Measurements from ENCODE around the gene DEPDC4.
A peak's percentile ranks its signal among the peaks of the same experiment; 100 is the strongest.
"Not testable (repeated sequence)": the region's sequence is repeated elsewhere in the genome, so short reads cannot be mapped to it uniquely, and the experiment has no call there.

DEPDC4 gene

GRCh38 chr12:100266835-100267602 lies at the start of gene DEPDC4, which contains the start of gene SCYL2:
Gene DEPDC4 (minus strand): TSS chr12:100267079. CDS start chr12:100267076, 3 bp downstream.
Gene SCYL2 (plus strand): TSS chr12:100267177. CDS start chr12:100282971, 15,794 bp downstream.
- TF ChIP-seq ZNF274 (IDR thresholded peaks at IDR 0.05; ENCODE audit: low read depth, low read length) = no peak
- H3K4me3 ChIP-seq (ENCODE audit: low read length) = peak within 1 kb of the TSS; percentile 92

GRCh38 chr12:100311317-100311716 lies 44.4 kb upstream of the DEPDC4 start:
- H3K4me3 ChIP-seq (ENCODE audit: low read length) = no peak overlapping the region
- no peak for TF ChIP-seq ZNF274 (IDR thresholded peaks at IDR 0.05; ENCODE audit: low read depth, low read length)

- not testable (repeated sequence) for H3K4me3 ChIP-seq (ENCODE audit: low read length)
Observed at GRCh38 chr12:100308138-100308537, 41.3 kb upstream of the DEPDC4 start.

GRCh38 chr12:100304334-100304733 lies 37.5 kb upstream of the DEPDC4 start:
- not testable (repeated sequence) for H3K4me3 ChIP-seq (ENCODE audit: low read length)

- TF ChIP-seq ZNF274 (IDR thresholded peaks at IDR 0.05; ENCODE audit: low read depth, low read length) = no peak
- no peak overlapping the region for H3K4me3 ChIP-seq (ENCODE audit: low read length)
Observed at GRCh38 chr12:100303831-100304230, 37.0 kb upstream of the DEPDC4 start.

- TF ChIP-seq ZNF274 (IDR thresholded peaks at IDR 0.05; ENCODE audit: low read depth, low read length) = no peak
- H3K4me3 ChIP-seq (ENCODE audit: low read length) = no peak overlapping the region
Observed at GRCh38 chr12:100302081-100302480, 35.2 kb upstream of the DEPDC4 start.

GRCh38 chr12:100295764-100296555 lies 29.1 kb upstream of the DEPDC4 start:
- TF ChIP-seq ZNF274 (IDR thresholded peaks at IDR 0.05; ENCODE audit: low read depth, low read length) = no peak
- no peak overlapping the region for H3K4me3 ChIP-seq (ENCODE audit: low read length)

- not testable (repeated sequence) for H3K4me3 ChIP-seq (ENCODE audit: low read length)
Observed at GRCh38 chr12:100294366-100294765, 27.5 kb upstream of the DEPDC4 start.

- no peak overlapping the region for H3K4me3 ChIP-seq (ENCODE audit: low read length)
- no peak for TF ChIP-seq ZNF274 (IDR thresholded peaks at IDR 0.05; ENCODE audit: low read depth, low read length)
Observed at GRCh38 chr12:100293017-100293416, 26.1 kb upstream of the DEPDC4 start.

- no peak for TF ChIP-seq ZNF274 (IDR thresholded peaks at IDR 0.05; ENCODE audit: low read depth, low read length)
- H3K4me3 ChIP-seq (ENCODE audit: low read length) = no peak overlapping the region
Observed at GRCh38 chr12:100290016-100290415, 23.1 kb upstream of the DEPDC4 start.

- no peak overlapping the region for H3K4me3 ChIP-seq (ENCODE audit: low read length)
- no peak for TF ChIP-seq ZNF274 (IDR thresholded peaks at IDR 0.05; ENCODE audit: low read depth, low read length)
Observed at GRCh38 chr12:100289038-100289437, 22.2 kb upstream of the DEPDC4 start.

- not testable (repeated sequence) for H3K4me3 ChIP-seq (ENCODE audit: low read length)
Observed at GRCh38 chr12:100284556-100284955, 17.7 kb upstream of the DEPDC4 start.

- TF ChIP-seq ZNF274 (IDR thresholded peaks at IDR 0.05; ENCODE audit: low read depth, low read length) = no peak
- no peak overlapping the region for H3K4me3 ChIP-seq (ENCODE audit: low read length)
Observed at GRCh38 chr12:100279607-100280244, 12.8 kb upstream of the DEPDC4 start.

- TF ChIP-seq ZNF274 (IDR thresholded peaks at IDR 0.05; ENCODE audit: low read depth, low read length) = no peak
- H3K4me3 ChIP-seq (ENCODE audit: low read length) = no peak overlapping the region
Observed at GRCh38 chr12:100279159-100279558, 12.3 kb upstream of the DEPDC4 start.

- no peak overlapping the region for H3K4me3 ChIP-seq (ENCODE audit: low read length)
- no peak for TF ChIP-seq ZNF274 (IDR thresholded peaks at IDR 0.05; ENCODE audit: low read depth, low read length)
Observed at GRCh38 chr12:100274291-100274690, 7.4 kb upstream of the DEPDC4 start.
